Right atrium auricular region (tissue), 2 donors: ENCODE results near the gene GPR108. TPM values are rescaled to one million over a fixed set of nuclear protein-coding genes. Genes with fewer than 3 reads are reported as not detected.

Source experiments
- DNase-seq: peaks from one replicate; pipeline ENCODE4 v3.0.0-alpha.2; 2019; ENCODE audit warnings: low spot score
- H3K27ac ChIP-seq, 2 donors: fragments of 200-600 bp; sonication (generic); 1 replicate in 1 of 2; 2 replicates in 1 of 2; pipeline ENCODE4 v1.5.1; 2016 to 2019
- H3K27me3 ChIP-seq, 2 donors: fragments of 200-600 bp; sonication (generic); one replicate each; pipeline versions ENCODE4 v1.5.1 to v1.6.0; 2017 to 2019
- H3K36me3 ChIP-seq: fragments of 200-600 bp; sonication (generic); one replicate; pipeline ENCODE4 v1.5.1; 2016
- H3K4me1 ChIP-seq, 2 donors: fragments of 200-600 bp; sonication (generic); one replicate each; pipeline versions ENCODE4 v1.5.1 to v1.6.0; 2017 to 2019
- H3K4me3 ChIP-seq, 2 donors: fragments of 200-600 bp; sonication (generic); 1 replicate in 1 of 2; 2 replicates in 1 of 2; pipeline ENCODE4 v1.5.1; 2017 to 2019; ENCODE audit warnings: mild to moderate bottlenecking in 1 of 2, moderate library complexity in 1 of 2
- H3K9me3 ChIP-seq, 2 donors: fragments of 200-600 bp; sonication (generic); one replicate each; pipeline ENCODE4 v1.5.1; 2019
- CTCF ChIP-seq, 2 donors: fragments of 200-600 bp; sonication (generic); IDR thresholded peaks; one replicate each; pipeline ENCODE4 v1.5.1; 2019; ENCODE audit warnings: antibody characterized with exemption in 2 of 2
- total RNA-seq, 2 donors: library from RNA; depleted of rRNA; stranded (reverse); fragments of >200 nt; gene quantifications; one replicate each; pipeline ENCODE4 v1.1.0, GENCODE V29; 2016

GPR108 gene
- total RNA-seq, 2 donors from 2014 or later = 40.3 to 41.3 TPM

- H3K9me3 ChIP-seq = no peaks in the 10 kb centered on the region
- no peaks in the 10 kb centered on the region for H3K27me3 ChIP-seq
- H3K27ac ChIP-seq = no peak overlapping the region
- no peak overlapping the region for H3K4me3 ChIP-seq
- no peak for DNase-seq
- peaks cover 0 to 8% of the 10 kb centered on the region in 2 donors for H3K4me1 ChIP-seq
- no peak for TF ChIP-seq CTCF (IDR thresholded peaks at IDR 0.05)
- H3K36me3 ChIP-seq = peaks cover 17% of the 10 kb centered on the region
Observed at GRCh38 chr19:6730941-6731670, 6.3 kb downstream of the GPR108 start.

- TF ChIP-seq CTCF (IDR thresholded peaks at IDR 0.05) = no peak
- Histone ChIP-seq H3K4me3 (no peak overlapping the region), H3K4me1 (no peaks in the 10 kb centered on the region), H3K36me3 (peaks cover 17% of the 10 kb centered on the region), H3K9me3 (no peaks in the 10 kb centered on the region), H3K27me3 (no peaks in the 10 kb centered on the region), H3K27ac (no peak overlapping the region)
- DNase-seq = no peak
Observed at GRCh38 chr19:6730153-6730804, 7.1 kb downstream of the GPR108 start.

- Histone ChIP-seq H3K36me3 (peaks cover 17% of the 10 kb centered on the region), H3K9me3 (no peaks in the 10 kb centered on the region), H3K27ac (no peak overlapping the region), H3K27me3 (no peaks in the 10 kb centered on the region), H3K4me3 (no peak overlapping the region), H3K4me1 (no peaks in the 10 kb centered on the region)
- no peak for DNase-seq
- TF ChIP-seq CTCF (IDR thresholded peaks at IDR 0.05) = no peak
Observed at GRCh38 chr19:6729573-6730152, 7.7 kb downstream of the GPR108 start.

- TF ChIP-seq CTCF (IDR thresholded peaks at IDR 0.05) = no peak
- H3K4me1 ChIP-seq = no peaks in the 10 kb centered on the region
- H3K36me3 ChIP-seq = peaks cover 16% of the 10 kb centered on the region
- no peaks in the 10 kb centered on the region for H3K9me3 ChIP-seq
- DNase-seq = no peak
- H3K4me3 ChIP-seq = no peak overlapping the region
- H3K27me3 ChIP-seq = no peaks in the 10 kb centered on the region
- H3K27ac ChIP-seq = no peak overlapping the region
Observed at GRCh38 chr19:6728346-6728745, 9.0 kb downstream of the GPR108 start.

GRCh38 chr19:6725513-6726231, 11.7 kb downstream of the GPR108 start:
- TF ChIP-seq CTCF (IDR thresholded peaks at IDR 0.05) = no peak

More at GRCh38 chr19:6725513-6726231, 11.7 kb downstream of the GPR108 start:
- no peaks in the 10 kb centered on the region for H3K4me1 ChIP-seq
- no peaks in the 10 kb centered on the region for H3K27me3 ChIP-seq
- no peaks in the 10 kb centered on the region for H3K36me3 ChIP-seq
- H3K27ac ChIP-seq = no peak overlapping the region
- H3K9me3 ChIP-seq = no peaks in the 10 kb centered on the region
- H3K4me3 ChIP-seq = no peak overlapping the region
- no peak for DNase-seq
